HG03066 (cell line): Measurements from ENCODE around the gene NAT14.

Experiments
- ATAC-seq: cut with Tn5 transposase; IDR thresholded peaks from one replicate; pipeline ENCODE4 v1.9.1; 2021; ENCODE audit warnings: low read depth; ENCODE audit not compliant: unreplicated experiment

The NAT14 gene

GRCh38 chr19:55498246-55498840 is 13.4 kb downstream of the NAT14 start:
- no peak for ATAC-seq

- no peak for ATAC-seq
Measured at GRCh38 chr19:55500368-55500952, 15.5 kb downstream of the NAT14 start.

- no peak for ATAC-seq
Measured at GRCh38 chr19:55502197-55502952, 17.4 kb downstream of the NAT14 start.

- no peak for ATAC-seq
Measured at GRCh38 chr19:55503157-55503501, 18.1 kb downstream of the NAT14 start.

GRCh38 chr19:55503502-55504251 is 18.7 kb downstream of the NAT14 start:
- ATAC-seq: peak; percentile 90

GRCh38 chr19:55504252-55504603 is 19.2 kb downstream of the NAT14 start:
- no peak for ATAC-seq

GRCh38 chr19:55504981-55505380 is 20.0 kb downstream of the NAT14 start:
- ATAC-seq: no peak

- no peak for ATAC-seq
Measured at GRCh38 chr19:55508120-55508519, 23.1 kb downstream of the NAT14 start.

GRCh38 chr19:55516878-55517620 is 32.1 kb downstream of the NAT14 start:
- peak; percentile 98 for ATAC-seq

- ATAC-seq: no peak
Measured at GRCh38 chr19:55519451-55520311, 34.7 kb downstream of the NAT14 start.

- ATAC-seq: no peak
Measured at GRCh38 chr19:55520691-55521292, 35.8 kb downstream of the NAT14 start.

- no peak for ATAC-seq
Measured at GRCh38 chr19:55525289-55526101, 40.5 kb downstream of the NAT14 start.

- ATAC-seq: no peak
Measured at GRCh38 chr19:55526216-55527196, 41.5 kb downstream of the NAT14 start.

- no peak for ATAC-seq
Measured at GRCh38 chr19:55527197-55528029, 42.4 kb downstream of the NAT14 start.

- no peak for ATAC-seq
Measured at GRCh38 chr19:55528030-55528803, 43.2 kb downstream of the NAT14 start.
